Karpas-422 (cell line): Measurements from ENCODE around the gene KIFBP. TPM values are rescaled to one million over a fixed set of nuclear protein-coding genes. Genes with fewer than 3 reads are reported as not detected.
"Not testable (repeated sequence)": the region's sequence is repeated elsewhere in the genome, so short reads cannot be mapped to it uniquely, and the experiment has no call there.

ENCODE experiments used
- DNase-seq: peaks from one replicate; pipeline ENCODE4 v3.0.0-alpha.2; 2015
- H2AFZ ChIP-seq: fragments of 200-600 bp; sonication (generic); 2 replicates; pipeline ENCODE4 v1.6.1; 2014; ENCODE audit warnings: antibody characterized with exemption, low read length, mixed read lengths
- H3K27ac ChIP-seq: fragments of 200-600 bp; sonication (generic); 2 replicates; pipeline ENCODE4 v1.5.1; 2014; ENCODE audit warnings: mild to moderate bottlenecking, low read length, moderate library complexity
- H3K27me3 ChIP-seq: fragments of 200-600 bp; sonication (generic); 2 replicates; pipeline ENCODE4 v1.6.1; 2014; ENCODE audit warnings: low read length, mixed read lengths
- H3K36me3 ChIP-seq: fragments of 200-600 bp; sonication (generic); 2 replicates; pipeline ENCODE4 v1.6.1; 2014; ENCODE audit warnings: low read length, mixed read lengths; ENCODE audit not compliant: insufficient read depth
- H3K4me1 ChIP-seq: fragments of 200-600 bp; sonication (generic); 2 replicates; pipeline ENCODE4 v1.6.1; 2014; ENCODE audit warnings: mild to moderate bottlenecking, low read length, mixed read lengths
- H3K4me2 ChIP-seq: fragments of 200-600 bp; sonication (generic); 2 replicates; pipeline ENCODE4 v1.6.1; 2014; ENCODE audit warnings: low read length, low read depth, mild to moderate bottlenecking; ENCODE audit not compliant: poor library complexity, severe bottlenecking
- H3K4me3 ChIP-seq: fragments of 200-600 bp; sonication (generic); 2 replicates; pipeline ENCODE4 v1.5.1; 2014; ENCODE audit warnings: mild to moderate bottlenecking, antibody characterized with exemption, low read length, mixed read lengths
- H3K79me2 ChIP-seq: fragments of 200-600 bp; sonication (generic); 2 replicates; pipeline ENCODE4 v1.6.1; 2014; ENCODE audit warnings: mild to moderate bottlenecking, low read length, mixed read lengths
- H3K9ac ChIP-seq: fragments of 200-600 bp; sonication (generic); 2 replicates; pipeline ENCODE4 v1.6.0; 2014; ENCODE audit warnings: low read length
- H3K9me2 ChIP-seq: fragments of 200-600 bp; sonication (generic), shearing (Covaris generic); replicated peaks from 2 replicates; pipeline ENCODE4 v1.6.0; 2014; ENCODE audit warnings: mild to moderate bottlenecking, low read length, moderate library complexity; ENCODE audit not compliant: insufficient read depth
- H3K9me3 ChIP-seq: fragments of 300-700, 200-600 bp; sonication (generic); 2 replicates; pipeline ENCODE4 v1.6.1; 2014; ENCODE audit warnings: low read length, mixed read lengths
- H4K20me1 ChIP-seq: fragments of 200-600 bp; sonication (generic); 2 replicates; pipeline ENCODE4 v1.6.1; 2014; ENCODE audit warnings: mild to moderate bottlenecking, antibody characterized with exemption, low read length, low read depth; ENCODE audit not compliant: insufficient read depth
- total RNA-seq: library from RNA; depleted of rRNA; stranded (reverse); fragments of >200 nt; shearing (Covaris generic); gene quantifications from 2 replicates; pipeline ENCODE4 v1.2.3, GENCODE V29; 2014; ENCODE audit warnings: low replicate concordance

Gene KIFBP
- total RNA-seq, 1 experiment from 2014 or later: 17.5 TPM

DNA sequence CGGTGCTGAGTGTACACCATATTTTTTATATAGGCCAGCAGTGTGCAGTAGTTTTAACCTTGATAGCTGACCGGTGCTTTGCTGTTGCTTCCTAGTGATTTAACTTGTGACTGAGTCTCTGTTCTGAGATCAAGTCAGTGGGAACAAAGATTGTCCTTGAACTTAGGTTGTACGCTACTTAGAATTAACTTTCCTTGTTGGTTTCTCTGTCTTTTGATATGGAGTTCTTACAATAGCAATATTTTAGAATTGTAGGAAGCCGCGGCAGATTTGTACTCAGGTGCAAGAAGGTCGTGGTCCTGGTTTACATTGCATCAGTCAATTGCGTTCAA is 31.4 kb upstream of the KIFBP start:
- H3K4me3 ChIP-seq: peak overlapping the region; percentile 92
- H3K4me2 ChIP-seq: peak overlapping the region; percentile 86
- peaks cover 50% of the 10 kb centered on the region for H3K36me3 ChIP-seq
- H2AFZ ChIP-seq: no peak overlapping the region
- H3K4me1 ChIP-seq: peaks cover 26% of the 10 kb centered on the region
- peak overlapping the region; percentile 95 for H3K9ac ChIP-seq
- DNase-seq: peak; percentile 43
- H3K9me2 ChIP-seq: no peaks in the 10 kb centered on the region
- H3K27me3 ChIP-seq: no peaks in the 10 kb centered on the region
- peaks cover 43% of the 10 kb centered on the region for H4K20me1 ChIP-seq
- H3K79me2 ChIP-seq: peaks cover 81% of the 10 kb centered on the region
- H3K9me3 ChIP-seq: no peaks in the 10 kb centered on the region
- H3K27ac ChIP-seq: peak overlapping the region; percentile 88

DNA sequence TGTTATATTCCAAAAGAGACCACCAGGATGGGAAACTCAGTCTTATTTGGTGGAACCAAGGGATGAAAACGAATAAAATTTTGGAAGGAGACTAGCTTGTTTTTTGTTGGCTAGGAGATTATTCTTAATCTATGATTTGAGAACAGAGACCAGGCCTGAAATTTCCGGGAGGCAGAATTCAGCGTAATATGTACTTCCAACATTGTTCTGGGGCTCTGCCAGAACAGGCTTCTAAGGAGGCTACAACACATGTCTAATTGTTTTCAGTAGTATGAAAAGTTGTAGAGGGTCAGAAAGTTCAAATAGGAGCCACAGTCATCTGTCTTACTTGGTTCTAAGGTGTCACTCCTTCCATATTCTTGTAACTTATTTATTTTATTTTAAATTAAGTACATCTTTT is 30.9 kb upstream of the KIFBP start:
- Histone ChIP-seq H2AFZ (no peak overlapping the region), H3K9me2 (no peaks in the 10 kb centered on the region), H3K36me3 (peaks cover 54% of the 10 kb centered on the region), H3K4me3 (peak overlapping the region; percentile 92), H4K20me1 (peaks cover 46% of the 10 kb centered on the region), H3K27me3 (no peaks in the 10 kb centered on the region), H3K9ac (peak overlapping the region; percentile 95), H3K9me3 (no peaks in the 10 kb centered on the region), H3K27ac (peak overlapping the region; percentile 88), H3K79me2 (peaks cover 85% of the 10 kb centered on the region), H3K4me2 (peak overlapping the region; percentile 86), H3K4me1 (peaks cover 26% of the 10 kb centered on the region)
- no peak for DNase-seq

DNA sequence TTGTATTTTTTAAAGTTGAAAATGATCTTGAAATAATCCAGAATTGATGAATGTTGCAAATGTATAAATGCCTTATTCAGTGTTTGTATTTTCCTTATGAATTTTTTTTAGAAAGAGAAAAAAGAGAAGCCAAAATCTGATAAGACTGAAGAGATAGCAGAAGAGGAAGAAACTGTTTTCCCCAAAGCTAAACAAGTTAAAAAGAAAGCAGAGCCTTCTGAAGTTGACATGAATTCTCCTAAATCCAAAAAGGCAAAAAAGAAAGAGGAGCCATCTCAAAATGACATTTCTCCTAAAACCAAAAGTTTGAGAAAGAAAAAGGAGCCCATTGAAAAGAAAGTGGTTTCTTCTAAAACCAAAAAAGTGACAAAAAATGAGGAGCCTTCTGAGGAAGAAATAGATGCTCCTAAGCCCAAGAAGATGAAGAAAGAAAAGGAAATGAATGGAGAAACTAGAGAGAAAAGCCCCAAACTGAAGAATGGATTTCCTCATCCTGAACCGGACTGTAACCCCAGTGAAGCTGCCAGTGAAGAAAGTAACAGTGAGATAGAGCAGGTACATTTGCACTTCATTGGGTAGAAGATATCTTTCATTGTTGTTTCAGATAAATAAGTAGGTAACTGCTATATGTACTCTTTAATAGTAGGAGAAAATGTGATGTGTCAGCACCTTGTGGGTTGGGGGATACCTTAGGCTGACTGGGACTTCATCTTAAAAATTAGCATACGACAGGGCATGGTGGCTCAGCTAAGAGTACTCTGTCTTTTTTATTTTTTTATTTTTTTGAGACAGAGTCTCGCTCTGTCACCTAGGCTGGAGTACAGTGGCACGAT is 28.7 kb upstream of the KIFBP start:
- Histone ChIP-seq H3K9me3 (no peaks in the 10 kb centered on the region), H3K4me1 (peaks cover 21% of the 10 kb centered on the region), H4K20me1 (peaks cover 52% of the 10 kb centered on the region), H3K4me2 (no peak overlapping the region), H3K36me3 (peaks cover 62% of the 10 kb centered on the region), H3K4me3 (no peak overlapping the region), H3K27ac (no peak overlapping the region), H3K27me3 (no peaks in the 10 kb centered on the region), H3K79me2 (peaks cover 88% of the 10 kb centered on the region), H2AFZ (no peak overlapping the region), H3K9ac (no peak overlapping the region), H3K9me2 (no peaks in the 10 kb centered on the region)
- DNase-seq: no peak

DNA sequence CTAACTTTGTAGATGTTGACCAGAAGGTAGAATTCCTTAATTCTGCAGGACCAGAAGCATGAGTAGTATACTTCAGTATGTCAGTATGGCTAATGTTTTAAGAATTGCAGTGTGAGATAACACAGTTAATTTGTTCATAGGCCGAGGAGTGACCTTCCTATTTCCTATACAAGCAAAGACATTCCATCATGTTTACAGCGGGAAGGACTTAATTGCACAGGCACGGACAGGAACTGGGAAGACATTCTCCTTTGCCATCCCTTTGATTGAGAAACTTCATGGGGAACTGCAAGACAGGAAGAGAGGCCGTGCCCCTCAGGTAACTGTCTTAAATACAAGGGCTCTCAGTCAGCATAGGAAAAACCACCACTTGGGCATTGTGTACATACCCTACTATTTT is 25.5 kb upstream of the KIFBP start:
- H3K4me3 ChIP-seq: no peak overlapping the region
- H3K9me2 ChIP-seq: no peaks in the 10 kb centered on the region
- peaks cover 78% of the 10 kb centered on the region for H3K36me3 ChIP-seq
- H3K27ac ChIP-seq: no peak overlapping the region
- no peak for DNase-seq
- H3K9me3 ChIP-seq: no peaks in the 10 kb centered on the region
- peaks cover 52% of the 10 kb centered on the region for H4K20me1 ChIP-seq
- H3K27me3 ChIP-seq: no peaks in the 10 kb centered on the region
- no peak overlapping the region for H3K4me2 ChIP-seq
- H3K4me1 ChIP-seq: peaks cover 9% of the 10 kb centered on the region
- peaks cover 86% of the 10 kb centered on the region for H3K79me2 ChIP-seq
- no peak overlapping the region for H2AFZ ChIP-seq
- no peak overlapping the region for H3K9ac ChIP-seq

DNA sequence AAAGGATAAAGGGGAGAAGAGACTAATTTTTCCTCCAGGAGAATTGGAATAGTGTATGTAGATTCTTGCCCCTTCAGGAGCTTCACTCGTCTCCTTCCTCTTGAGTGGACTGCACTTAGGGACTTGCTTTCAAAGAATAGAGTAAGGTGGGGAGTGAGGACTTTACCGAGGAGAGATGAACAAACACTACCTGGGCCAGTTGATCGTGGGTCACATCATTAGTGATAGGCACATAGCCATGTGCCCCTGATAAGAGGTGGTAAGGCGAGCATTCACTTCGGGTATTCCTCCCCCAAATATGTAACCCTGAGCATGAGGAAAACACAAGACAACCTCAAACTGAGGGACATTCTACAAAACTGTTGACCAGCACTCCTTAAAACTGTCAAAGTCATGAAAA is 14.6 kb upstream of the KIFBP start:
- H3K9me2 ChIP-seq: no peaks in the 10 kb centered on the region
- H2AFZ ChIP-seq: no peak overlapping the region
- H3K4me2 ChIP-seq: no peak overlapping the region
- H3K4me1 ChIP-seq: no peaks in the 10 kb centered on the region
- H3K9me3 ChIP-seq: no peaks in the 10 kb centered on the region
- peaks cover 84% of the 10 kb centered on the region for H3K36me3 ChIP-seq
- H3K27ac ChIP-seq: no peak overlapping the region
- H3K27me3 ChIP-seq: no peaks in the 10 kb centered on the region
- H3K9ac ChIP-seq: no peak overlapping the region
- peaks cover 46% of the 10 kb centered on the region for H3K79me2 ChIP-seq
- H4K20me1 ChIP-seq: peaks cover 18% of the 10 kb centered on the region
- no peak overlapping the region for H3K4me3 ChIP-seq
- no peak for DNase-seq

DNA sequence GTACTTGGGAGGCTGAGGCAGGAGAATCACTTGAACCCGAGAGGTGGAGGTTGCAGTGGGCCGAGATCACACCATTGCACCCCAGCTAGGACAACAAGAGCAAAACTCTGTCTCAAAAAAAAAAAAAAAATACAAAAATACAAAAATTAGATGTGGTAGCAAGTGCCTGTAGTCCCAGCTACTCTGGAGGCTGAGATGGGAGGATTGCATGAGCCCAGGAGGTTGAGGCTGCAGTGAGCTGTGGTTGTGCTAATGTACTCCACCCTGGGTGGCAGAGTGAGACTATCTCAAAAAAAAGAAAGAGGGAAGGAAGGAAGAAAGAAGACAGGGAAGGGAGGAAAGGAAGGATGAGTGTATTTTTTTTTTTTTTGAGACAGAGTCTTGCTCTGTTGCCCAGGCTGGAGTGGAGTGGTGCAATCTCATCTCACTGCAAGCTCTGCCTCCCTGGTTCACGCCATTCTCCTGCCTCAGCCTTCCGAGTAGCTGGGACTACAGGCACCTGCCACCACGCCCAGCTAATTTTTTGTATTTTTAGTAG is 12.6 kb upstream of the KIFBP start:
- peaks cover 86% of the 10 kb centered on the region for H3K36me3 ChIP-seq
- not testable (repeated sequence) for H3K9me2 ChIP-seq, DNase-seq, H2AFZ ChIP-seq, H3K27ac ChIP-seq, H3K9me3 ChIP-seq, H3K27me3 ChIP-seq, H3K4me3 ChIP-seq, H3K9ac ChIP-seq, H3K4me2 ChIP-seq, H3K4me1 ChIP-seq
- H3K79me2 ChIP-seq: peaks cover 37% of the 10 kb centered on the region
- peaks cover 18% of the 10 kb centered on the region for H4K20me1 ChIP-seq

DNA sequence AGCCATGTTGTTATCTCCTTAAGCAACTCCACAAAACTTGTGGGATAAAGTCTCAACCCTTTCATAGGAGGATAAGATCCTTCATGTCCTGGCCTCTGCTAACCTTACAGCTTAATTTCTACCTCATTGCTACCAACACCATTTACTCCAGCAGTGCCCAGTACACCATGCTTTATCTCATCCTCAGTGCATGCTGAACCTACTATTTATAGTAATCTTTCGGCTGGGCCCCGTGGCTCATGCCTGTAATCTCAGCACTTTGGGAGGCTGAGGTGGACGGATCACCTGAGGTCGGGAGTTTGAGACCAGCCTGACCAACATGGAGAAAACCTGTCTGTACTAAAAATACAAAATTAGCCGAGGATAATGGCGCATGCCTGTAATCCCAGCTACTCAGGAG is 8.9 kb upstream of the KIFBP start:
- not testable (repeated sequence) for H3K9me2 ChIP-seq, DNase-seq, H3K9me3 ChIP-seq, H3K4me2 ChIP-seq, H3K27me3 ChIP-seq, H3K4me3 ChIP-seq, H3K27ac ChIP-seq, H2AFZ ChIP-seq, H3K4me1 ChIP-seq, H3K9ac ChIP-seq, H4K20me1 ChIP-seq
- H3K36me3 ChIP-seq: peaks cover 87% of the 10 kb centered on the region
- H3K79me2 ChIP-seq: peaks cover 20% of the 10 kb centered on the region

DNA sequence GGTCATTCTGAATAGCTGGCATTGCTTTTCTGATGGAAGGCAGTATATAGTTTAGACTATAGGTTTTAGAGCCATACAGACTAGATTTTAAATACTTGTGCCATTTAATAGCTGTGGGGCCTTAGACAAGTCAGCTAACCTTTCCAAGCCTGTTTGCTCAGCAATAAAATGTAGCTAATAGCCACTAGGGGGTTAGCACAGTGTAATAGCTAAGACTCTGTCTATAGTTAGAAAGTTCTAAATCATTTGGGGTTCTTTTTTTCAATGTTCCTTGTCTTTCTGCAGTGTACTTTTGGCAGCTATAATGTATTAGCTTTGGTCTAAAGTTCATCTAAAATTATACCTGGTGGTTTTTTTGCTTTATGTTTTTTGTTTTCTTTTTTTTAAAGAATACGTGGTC is 7.5 kb upstream of the KIFBP start:
- no peaks in the 10 kb centered on the region for H3K9me3 ChIP-seq
- no peak overlapping the region for H3K4me3 ChIP-seq
- peaks cover 16% of the 10 kb centered on the region for H3K79me2 ChIP-seq
- H3K4me2 ChIP-seq: no peak overlapping the region
- no peak overlapping the region for H3K27ac ChIP-seq
- no peaks in the 10 kb centered on the region for H3K4me1 ChIP-seq
- peak; percentile 62 for DNase-seq
- H3K27me3 ChIP-seq: no peaks in the 10 kb centered on the region
- H3K9ac ChIP-seq: no peak overlapping the region
- H2AFZ ChIP-seq: no peak overlapping the region
- peaks cover 87% of the 10 kb centered on the region for H3K36me3 ChIP-seq
- H4K20me1 ChIP-seq: peaks cover 3% of the 10 kb centered on the region; the same call in 1 of the 2 replicates
- H3K9me2 ChIP-seq: no peaks in the 10 kb centered on the region
